NCI-H146 treated with DMSO at 0.1 percent for 48 hours (cell line): ENCODE measurements around the gene TMEM82.
A peak's percentile ranks its signal among the peaks of the same experiment; 100 is the strongest.

Experiments used
- DNase-seq: peaks from one replicate; lab custom pipeline; 2025; ENCODE audit not compliant: unreplicated experiment; lab: John Stamatoyannopoulos, UW

TMEM82 gene

DNA sequence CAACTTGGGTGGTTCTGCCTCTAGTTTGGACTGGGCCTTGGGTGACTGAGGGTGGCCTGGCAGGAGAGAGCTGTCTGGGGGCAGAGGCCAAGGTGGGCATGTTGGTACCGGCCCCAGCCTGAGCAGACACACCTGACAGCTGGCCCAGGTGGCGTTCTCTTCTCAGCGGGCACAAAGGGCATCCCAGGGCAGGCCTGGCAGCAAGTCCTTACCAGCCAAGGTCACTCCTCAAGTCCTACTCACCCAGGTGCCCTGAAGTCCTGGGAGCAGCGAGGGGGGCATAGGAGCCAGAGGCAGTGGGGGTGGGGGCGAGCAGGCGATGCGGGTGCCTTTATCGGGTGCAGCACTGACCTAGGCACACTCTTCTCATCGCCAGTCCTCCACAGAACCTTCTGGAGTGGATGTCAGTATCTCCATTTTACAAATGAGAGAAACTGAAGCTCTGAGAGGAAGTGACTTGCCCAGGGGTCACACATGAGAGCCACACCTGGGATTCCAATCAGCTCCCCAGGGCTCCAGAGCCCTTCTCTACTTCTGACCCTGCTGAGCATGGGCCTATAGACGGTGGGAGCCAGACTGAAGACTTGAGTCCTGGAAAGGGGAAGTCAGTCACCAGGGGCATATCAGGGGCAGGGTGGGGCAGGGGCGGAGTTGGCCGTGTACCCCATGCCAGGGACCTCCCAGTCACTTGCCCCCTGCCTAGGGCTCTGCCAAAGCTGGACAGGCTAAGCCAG lies 6.8 kb upstream of the TMEM82 start:
- no peak for DNase-seq

DNA sequence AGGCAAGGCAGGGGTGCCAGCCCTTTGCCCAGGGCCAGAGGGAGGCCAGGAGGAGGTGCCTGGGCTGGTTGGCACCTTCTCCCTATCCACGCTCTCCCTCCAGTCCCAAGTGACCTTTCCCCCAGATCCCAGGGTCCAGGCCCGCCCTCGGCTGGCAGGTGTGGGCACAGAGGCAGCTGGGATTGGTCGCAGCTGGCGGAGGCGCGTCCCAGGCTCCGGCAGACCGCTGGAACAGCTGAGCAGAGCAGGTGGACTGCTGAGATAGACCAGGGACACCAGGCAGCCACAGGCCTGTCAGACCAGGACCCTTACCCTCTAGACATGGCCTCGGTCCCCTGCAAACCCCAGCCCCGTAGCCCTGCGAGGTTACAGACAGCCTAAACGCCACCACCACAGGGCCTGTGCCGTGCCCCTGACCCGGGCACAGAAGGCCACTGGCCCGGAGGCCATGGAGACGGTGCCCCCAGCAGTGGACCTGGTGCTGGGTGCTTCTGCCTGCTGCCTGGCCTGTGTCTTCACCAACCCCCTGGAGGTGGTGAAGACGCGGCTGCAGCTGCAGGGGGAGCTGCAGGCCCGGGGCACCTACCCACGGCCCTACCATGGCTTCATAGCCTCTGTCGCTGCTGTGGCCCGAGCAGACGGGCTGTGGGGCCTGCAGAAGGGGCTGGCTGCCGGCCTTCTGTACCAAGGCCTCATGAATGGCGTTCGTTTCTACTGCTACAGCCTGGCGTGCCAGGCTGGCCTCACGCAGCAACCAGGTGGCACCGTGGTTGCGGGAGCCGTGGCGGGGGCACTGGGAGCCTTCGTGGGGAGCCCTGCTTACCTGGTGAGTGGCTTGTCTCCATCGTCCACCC lies 6.0 kb upstream of the TMEM82 start, which contains the start of gene SLC25A34:
SLC25A34 (plus strand) TSS at position 221 of the 854 bp plus-strand sequence; CDS start at position 449, 228 bp downstream.
- no peak for DNase-seq

DNA sequence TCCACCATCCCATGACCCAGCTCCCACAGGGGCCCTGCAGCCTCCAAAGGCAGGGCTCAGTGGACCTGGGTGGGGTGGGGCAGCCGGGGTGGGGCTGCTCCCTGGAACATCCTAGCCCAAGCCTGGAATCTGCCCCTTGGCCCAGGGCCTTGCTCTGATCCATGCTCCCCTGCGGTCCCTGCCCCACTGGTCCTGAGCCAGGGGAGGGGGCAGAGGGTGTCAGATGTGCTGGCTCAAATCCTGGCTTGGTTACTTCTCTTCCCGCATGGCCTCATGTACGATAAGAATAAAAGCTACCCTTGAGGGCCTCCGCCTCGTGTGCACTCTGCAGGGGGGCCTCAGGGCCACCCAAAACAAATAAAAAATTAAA lies 5.4 kb upstream of the TMEM82 start:
- DNase-seq, result no peak

DNA sequence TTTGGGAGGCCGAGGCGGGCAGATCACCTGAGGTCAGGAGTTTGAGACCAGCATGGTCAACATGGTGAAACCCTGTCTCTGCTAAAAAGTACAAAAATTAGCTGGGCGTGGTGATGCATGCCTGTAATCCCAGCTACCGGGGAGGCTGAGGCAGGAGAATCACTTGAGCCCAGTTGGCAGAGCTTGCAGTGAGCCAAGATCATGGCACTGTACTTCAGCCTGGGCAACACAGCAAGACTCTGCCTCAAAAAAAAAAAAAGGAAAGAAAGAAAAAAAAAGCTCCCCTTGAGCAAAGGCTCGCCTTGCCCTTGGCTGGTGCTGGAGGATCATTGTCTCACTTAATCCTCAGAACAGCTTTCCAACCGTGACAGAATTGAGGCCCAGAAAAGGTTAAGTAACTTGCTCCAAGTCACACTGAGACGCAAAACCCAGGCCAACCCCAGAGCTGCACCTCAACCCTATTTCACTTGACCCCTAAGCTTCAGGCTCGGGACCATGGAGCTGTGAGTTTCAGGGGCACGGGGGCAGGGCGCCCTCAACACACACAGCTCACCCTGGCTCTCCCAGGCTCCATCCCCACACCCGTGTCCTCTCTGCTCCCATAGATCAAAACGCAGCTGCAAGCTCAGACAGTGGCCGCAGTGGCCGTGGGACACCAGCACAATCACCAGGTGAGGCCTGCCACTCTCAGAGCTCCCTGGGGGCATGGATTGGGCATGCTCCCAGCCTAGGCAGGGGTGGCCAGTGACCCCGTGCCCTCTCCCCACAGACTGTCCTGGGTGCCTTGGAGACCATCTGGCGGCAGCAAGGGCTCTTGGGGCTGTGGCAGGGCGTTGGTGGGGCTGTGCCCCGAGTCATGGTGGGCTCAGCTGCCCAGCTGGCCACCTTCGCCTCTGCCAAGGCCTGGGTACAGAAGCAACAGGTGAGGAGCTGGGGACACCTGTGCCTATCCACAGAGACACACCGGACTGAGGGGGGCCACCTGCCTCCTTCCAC lies 4.7 kb upstream of the TMEM82 start:
- DNase-seq, result no peak

DNA sequence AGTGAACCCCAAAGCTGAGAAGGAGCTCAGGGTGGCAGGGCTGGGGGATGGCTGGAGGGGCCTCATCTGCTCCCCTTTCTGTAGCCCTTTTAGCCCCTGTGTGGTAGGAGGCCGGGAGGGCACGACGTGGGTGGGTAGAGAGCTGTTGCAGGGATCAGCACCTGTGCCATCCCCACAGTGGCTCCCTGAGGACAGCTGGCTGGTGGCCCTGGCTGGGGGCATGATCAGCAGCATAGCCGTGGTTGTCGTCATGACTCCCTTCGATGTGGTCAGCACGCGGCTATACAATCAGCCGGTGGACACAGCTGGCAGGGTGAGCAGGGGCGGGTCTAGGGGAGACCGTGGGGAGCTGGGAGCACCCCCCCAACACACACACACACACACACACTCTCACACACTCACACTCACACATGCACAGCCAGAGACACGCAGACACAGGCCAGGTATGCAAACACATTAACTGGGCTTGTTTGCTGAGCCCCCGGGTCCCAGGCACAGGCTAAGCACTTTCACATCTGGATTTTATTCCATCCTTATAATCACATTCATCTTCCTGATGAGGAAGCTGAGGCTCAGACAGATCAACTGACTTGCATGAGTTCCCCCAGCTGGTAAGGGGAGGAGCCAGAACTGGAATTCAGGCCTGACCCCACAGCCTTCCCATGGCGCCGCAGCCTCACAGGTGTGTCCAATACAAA lies 3.7 kb upstream of the TMEM82 start:
- DNase-seq, result no peak

DNA sequence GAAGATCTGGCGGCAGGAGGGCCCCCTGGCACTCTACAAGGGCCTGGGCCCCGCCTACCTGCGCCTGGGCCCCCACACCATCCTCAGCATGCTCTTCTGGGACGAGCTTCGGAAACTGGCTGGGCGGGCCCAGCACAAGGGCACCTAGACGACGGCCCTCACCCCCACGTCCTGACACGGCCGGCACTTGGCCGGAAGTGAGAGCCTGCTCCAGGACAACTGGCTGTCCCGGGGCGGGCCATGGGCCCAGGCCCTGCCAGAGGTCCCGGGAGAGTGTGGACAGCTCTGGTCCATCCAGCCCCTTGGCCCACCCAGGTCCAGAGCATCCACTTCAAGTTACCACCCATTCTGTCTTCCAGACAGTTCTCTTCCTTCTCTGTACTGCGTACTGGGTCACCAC lies 3.0 kb upstream of the TMEM82 start:
- no peak for DNase-seq

DNA sequence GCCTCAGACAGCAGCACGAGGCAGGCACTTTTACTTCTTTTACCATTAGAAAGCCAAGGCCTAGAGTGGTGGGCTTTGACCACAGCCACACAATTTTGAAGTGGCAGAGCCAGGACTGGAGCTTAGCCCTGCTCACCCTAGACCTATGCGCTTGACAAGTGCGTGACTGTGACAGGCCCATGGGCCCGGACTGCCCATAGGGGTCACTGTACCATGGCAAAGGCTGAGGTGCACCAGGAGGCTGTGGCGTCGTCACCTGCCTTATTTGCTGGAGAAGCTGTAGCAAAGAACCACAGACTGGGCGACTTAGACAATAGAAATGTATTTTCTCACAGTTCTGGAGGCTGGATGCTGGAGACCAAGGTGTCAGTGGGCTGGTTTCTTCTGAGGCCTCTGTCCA lies 2.6 kb upstream of the TMEM82 start:
- no peak for DNase-seq

DNA sequence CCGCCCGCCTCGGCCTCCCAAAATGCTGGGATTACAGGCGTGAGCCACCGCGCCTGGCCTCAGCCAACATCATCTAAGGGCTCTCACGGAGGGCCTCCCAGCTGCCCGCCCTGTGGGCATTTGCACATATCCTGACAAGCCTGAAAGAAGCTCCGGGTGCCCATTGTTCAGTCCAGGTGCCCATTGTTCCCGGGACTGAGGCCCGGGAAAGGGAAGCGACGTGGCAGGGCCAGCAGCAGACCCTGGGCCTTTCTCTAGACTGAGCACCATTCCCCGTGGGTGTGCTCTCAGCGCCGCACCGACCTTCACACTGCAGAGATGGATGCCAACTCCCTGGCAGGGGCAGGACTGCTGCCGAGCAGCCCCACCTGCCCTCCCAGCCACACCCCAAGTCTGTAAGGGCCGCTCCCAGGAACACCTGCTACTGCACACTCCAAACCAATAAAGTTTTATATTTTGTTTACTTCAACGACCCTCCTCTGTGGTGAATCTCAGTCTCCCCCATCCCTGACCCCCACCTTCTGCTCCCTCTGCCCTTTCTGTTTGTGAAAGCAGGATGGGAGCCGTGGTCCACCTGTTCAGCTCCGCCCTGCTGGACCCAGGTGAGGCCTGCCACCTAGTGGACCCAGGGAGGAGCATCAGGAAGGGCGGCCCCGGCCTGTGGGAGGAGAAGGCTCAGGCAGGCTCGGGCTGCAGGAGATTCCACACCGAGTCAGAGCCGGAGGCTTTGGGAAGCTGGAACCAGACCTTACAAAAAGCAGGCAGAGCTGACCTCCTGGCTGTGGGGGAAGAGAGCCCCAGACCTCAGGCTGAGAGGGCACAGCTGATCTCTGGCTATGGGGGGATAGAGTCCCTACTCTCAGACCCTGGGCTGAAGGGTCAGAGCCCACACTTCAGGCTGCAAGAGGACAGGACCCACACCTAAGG lies 1.1 kb upstream of the TMEM82 start:
- DNase-seq, result peak; percentile 69

DNA sequence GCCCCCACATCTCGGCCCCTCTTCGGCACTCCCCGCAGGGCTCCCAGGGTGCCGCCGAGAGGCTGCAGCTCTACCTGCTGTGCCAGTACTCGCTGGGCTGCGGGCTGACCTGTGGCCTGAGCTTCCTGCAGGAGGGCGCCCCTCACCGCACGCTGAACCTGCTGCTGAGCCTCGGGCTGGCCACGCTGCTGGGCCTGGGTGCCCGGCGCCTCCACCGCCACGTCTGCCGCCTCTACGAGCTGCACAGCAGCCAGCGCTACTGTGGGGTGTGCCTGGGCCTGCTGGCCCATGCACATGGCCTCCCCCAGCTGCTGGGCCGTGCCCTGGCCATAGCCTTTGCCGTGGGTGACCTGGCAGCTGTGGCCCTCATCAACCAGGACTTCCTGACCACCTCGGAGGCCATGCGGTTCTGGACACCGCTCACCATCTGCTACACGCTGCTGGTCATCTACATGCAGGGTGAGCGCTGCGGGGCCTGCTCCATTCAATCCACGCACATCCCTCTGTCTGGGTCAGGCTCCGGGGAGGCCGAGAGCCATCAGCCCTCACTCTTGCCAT lies 1.9 kb downstream of the TMEM82 start:
- DNase-seq, result no peak

DNA sequence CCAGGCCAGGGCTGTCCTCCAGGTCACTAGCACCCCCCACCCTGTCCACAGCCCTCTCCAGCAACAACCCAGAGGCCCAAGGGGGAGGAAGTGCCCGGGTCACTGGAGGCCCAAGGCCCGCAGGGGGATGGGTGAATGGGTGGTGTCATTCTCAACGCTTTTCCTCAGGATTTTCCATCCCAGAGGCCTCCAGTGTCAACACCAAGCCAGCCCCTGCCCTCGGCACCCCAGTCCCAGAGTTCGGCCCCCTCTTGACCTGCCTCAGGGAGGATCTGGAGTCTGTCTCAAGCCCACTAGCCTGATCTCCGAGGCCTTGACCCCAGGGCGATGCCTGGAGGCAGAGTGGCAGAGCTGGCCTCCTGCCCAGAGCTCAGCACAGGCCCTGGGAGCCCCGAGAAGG lies 5.1 kb downstream of the TMEM82 start:
- no peak for DNase-seq

DNA sequence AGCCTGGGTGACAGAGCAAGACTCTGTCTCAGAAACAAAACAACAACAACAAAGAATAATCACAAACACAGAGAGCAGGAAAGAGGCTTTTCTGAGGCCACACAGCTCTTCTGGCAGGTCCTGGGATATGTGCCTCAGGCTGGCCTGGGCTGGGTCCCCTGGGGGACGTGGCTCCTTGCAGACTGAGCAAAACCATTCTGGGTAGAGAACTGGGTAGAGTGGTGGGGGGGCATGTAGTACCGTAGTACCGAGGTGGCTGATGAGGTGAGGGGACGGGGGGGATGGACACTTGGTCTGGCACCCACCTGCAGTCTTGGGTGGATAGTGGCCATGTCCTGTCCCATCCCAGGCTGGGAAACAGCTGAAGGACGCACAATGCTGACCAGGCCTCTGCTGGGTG lies 6.0 kb downstream of the TMEM82 start:
- DNase-seq, result no peak

DNA sequence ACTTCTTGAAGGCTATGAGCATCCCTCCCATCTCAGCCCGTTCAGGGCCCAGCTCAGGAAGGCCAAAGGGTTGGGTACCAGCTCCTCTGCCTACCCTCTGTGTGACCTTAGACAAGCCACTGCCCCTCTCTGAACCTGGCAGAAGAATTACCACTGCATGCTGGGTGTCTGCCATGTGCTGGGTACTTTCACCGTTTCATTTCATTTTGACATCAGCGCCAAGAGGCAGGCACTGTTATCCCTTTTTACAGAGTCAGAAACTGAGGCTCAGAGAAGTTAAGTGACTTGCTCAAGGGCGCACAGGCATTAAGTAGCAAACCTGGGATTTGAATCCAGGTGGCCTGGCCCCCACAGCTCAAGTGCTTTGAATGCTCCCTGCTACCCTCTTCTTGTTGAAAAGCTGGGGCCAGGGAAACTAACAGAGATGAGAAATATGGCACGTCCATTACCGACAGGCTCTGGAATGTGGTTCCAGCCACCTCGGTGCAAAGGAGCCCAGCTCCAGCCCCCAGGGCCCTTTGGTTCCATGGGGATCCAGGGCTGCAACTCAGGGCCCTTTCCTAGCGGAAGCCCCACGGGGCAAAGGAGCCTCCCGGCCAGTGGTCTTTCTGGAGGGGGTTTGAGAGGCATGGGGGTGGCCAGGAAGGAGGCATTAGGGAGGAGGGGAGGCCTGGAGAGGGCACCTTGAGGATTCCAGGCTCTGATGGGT lies 6.5 kb downstream of the TMEM82 start:
- no peak for DNase-seq

DNA sequence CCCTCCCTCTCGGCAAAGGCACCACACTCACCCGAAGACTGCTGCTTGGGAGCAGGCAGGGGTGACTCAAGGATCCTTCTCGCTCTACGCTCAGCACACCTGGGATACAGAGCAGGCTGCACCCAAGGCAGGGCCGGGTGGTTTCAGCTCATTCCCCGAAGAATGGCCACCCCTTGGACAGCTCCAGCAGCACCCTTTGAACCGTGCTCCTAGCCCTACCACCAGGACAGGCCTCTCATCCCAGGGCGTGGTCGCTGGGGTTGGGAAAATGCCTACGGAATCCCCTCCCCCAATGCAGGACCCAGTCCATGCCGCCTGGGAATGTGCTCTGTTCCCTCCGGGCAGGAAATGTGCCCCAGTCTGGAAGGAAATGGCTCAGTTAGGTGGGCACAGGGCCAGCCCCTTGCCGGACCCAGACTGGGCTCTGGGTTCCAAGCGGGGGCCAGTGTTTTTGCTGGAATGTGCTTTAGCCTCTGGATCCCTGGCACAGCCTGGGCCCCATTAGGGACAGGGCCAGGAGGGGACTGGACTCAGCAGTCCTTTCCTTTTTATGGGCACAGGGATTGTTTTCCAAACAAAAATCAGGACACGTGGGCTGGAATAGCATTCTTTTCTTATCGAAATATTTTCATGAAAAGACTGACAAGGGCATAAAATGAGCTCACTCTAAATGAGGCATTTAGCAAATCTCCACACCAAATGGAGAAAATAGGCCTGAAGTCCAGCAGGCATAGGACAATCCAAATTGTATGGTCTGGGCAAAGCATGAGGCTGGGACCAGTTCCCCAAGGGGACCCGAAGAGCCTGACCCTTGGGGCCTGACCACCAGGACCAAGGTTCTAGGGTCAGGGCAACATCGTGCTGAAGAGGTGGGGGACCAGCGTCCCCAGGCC lies 7.3 kb downstream of the TMEM82 start:
- DNase-seq, result no peak

DNA sequence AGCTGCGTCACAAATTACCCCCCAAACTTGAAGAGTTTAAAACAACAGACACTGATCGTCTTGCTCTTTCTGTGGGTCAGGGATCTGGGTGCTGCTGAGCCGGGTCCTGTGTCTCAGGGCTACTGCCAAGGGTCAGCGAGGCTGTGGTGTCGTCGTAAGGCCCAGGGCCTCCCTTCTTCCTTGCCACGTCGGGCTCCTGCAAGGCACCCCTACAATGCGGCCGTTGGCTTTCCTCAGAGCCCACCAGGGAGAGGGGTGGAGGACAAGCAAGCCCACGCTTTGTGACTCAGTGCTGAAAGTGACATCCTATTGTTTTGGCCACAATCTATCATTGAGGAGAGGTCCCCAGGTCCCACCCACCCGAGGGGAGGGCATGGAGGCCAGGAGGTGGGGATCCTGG lies 8.6 kb downstream of the TMEM82 start:
- no peak for DNase-seq

DNA sequence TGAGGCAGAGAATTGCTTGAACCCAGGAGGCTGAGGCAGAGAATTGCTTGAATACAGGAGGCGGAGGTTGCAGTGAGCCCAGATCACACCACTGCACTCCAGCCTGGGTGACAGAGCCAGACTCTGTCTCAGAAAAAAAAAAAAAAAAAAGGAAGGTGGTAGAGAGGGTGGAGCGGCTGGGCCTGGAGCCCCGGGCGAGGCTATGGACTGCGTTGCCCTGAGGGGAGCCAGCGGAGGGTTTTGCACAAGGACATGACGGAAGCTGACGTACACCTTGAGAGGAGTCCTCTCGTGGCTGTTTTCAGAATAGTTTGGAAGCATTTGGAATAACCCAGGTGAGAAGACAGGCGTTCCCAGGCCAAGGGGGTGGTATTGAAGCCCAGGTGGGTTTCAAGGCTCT lies 9.4 kb downstream of the TMEM82 start:
- DNase-seq, result no peak

DNA sequence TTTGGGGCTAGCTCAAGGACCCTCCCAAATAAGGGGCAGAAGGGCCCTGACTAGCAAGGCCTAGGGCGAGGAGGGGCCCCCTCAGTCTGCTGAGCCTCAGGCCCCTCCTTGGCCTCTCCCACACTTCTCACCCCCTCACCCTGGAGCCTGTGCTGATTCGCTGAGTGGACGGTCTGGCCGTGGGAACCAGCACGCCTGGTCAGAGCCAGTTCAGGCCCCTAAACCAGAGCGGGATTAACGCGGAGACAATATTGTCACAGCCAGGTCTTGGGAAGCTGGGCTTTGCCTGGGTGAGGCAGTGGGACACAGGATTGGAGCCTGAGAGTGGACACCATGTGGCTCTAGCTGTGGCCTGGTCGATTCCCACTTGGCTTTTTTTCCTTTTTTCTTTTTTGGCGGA lies 11.5 kb downstream of the TMEM82 start:
- no peak for DNase-seq

DNA sequence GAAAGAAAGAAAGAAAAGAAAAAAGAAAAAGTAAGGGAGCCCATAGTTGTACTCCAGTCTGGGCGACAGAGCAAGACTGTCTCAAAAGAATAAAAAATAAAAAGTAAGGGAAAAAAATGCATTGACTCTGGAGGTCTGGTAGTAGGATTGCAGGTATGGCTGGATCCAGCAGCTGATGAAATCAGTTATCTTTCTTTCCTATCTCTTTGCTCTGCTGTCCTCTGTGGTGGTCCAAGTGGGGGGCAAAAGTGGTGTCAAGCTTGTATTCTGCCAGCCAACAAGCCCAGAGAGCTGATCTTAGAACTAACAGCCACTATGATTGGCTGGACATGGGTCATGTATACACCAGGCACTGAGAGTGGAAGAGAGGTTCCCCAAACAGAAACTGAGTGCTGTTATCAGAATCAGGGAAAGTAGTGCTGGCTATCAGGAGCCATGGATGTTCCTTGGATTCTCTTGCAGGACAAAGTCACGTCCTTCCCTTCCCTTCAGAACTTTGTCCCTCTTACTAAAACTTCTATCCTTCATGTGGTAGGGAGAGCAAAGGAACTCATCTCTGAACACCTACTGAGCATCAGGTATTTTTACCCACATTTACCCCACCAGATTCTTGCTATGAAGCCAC lies 12.8 kb downstream of the TMEM82 start:
- DNase-seq, result no peak
